ENCODE results near the gene UBE2V1. TPM values are rescaled to one million over a fixed set of nuclear protein-coding genes. Genes with fewer than 3 reads are reported as not detected.

The UBE2V1 gene
- total and polyA plus RNA-seq, 2 donors (not counting 1 experiment from before 2014, with no cell fraction given), result 69.2 to 158 TPM

- ChIA-PET POLR2A (interaction anchor here (0.6 kb wide), 1 partner anchor 640 kb away, joined by 4 read pairs; no protein-coding TSS in a partner anchor), CTCF (interaction anchor here (0.9 to 2.8 kb wide), 2 partner anchors 19 kb away, joined by 4 to 14 read pairs; no protein-coding TSS in a partner anchor)
- peak overlapping the region; percentile 10 for H3K27ac Mint-ChIP-seq
- Histone ChIP-seq H3K79me2 (ENCODE audit: control insufficient read depth, insufficient read depth, low read length) (peaks cover 60% of the 10 kb centered on the region), H3K9ac (ENCODE audit: low read length) (no peak overlapping the region), H3K9me3 (ENCODE audit: control extremely low read depth in 1 of 3, control insufficient read depth in 2 of 3, insufficient read depth in 1 of 3, low read length in 2 of 3) (no peaks in the 10 kb centered on the region), H3K4me2 (replicated peaks; ENCODE audit: low read depth, low read length, poor library complexity, severe bottlenecking) (no peak overlapping the region), H3K27me3 (replicated peaks in 1 of 4; ENCODE audit: control extremely low read depth in 1 of 4, control insufficient read depth in 3 of 4, insufficient read depth in 4 of 4, low read length in 3 of 4) (no peaks in the 10 kb centered on the region), H3K4me1 (ENCODE audit: control insufficient read depth in 2 of 2, insufficient read depth in 2 of 2, low read length in 2 of 2) (peaks cover 41 to 47% of the 10 kb centered on the region in 2 donors), H3K36me3 (replicated peaks in 1 of 2; ENCODE audit: control extremely low read depth in 1 of 2, control insufficient read depth in 1 of 2, extremely low read depth in 1 of 2, insufficient read depth in 2 of 2, low read length in 1 of 2) (peaks cover 0 to 14% of the 10 kb centered on the region in 2 experiments), H3K4me3 (ENCODE audit: control extremely low read depth in 1 of 5, extremely low read depth in 1 of 5, insufficient read depth in 1 of 5, low read depth in 2 of 5, low read length in 4 of 5) (no peak overlapping the region), H4K20me1 (ENCODE audit: control insufficient read depth, insufficient read depth, low read length, poor library complexity, severe bottlenecking) (peaks cover 11% of the 10 kb centered on the region), H3K27ac (ENCODE audit: low read length in 2 of 2) (peak overlapping the region in 1 of 2 donors; percentile 95), H2AFZ (ENCODE audit: insufficient read depth, low read depth, low read length, poor library complexity, severe bottlenecking) (no peak overlapping the region)
- H3K27me3 Mint-ChIP-seq, result no peaks in the 10 kb centered on the region
- H3K9me3 Mint-ChIP-seq (ENCODE audit: insufficient read depth), result no peaks in the 10 kb centered on the region
- 96% methylated on average over 13 of the region's 16 CpGs for WGBS (ENCODE audit: insufficient coverage)
- no peak for TF ChIP-seq CTCF (IDR thresholded peaks at IDR 0.05)
- no peak for TF ChIP-seq EZH2 (IDR thresholded peaks at IDR 0.05; ENCODE audit: borderline replicate concordance, insufficient read depth, low read depth, low read length, poor library complexity, severe bottlenecking)
- H3K4me1 Mint-ChIP-seq, result peaks cover 65% of the 10 kb centered on the region
- no peak overlapping the region for H3K4me3 Mint-ChIP-seq
- ATAC-seq (ENCODE audit: low read depth) (no peak), DNase-seq (no peak)
- intact Hi-C loops (cut with micrococcal nuclease), result no loop called here
Observed at GRCh38 chr20:50149481-50150254, 36.7 kb upstream of the UBE2V1 start.
